Natural killer cell (primary cell): Measurements from ENCODE around the gene CASP10. TPM values are rescaled to one million over a fixed set of nuclear protein-coding genes. Genes with fewer than 3 reads are reported as not detected.

Experiments
- ATAC-seq, 3 donors: fragments of 150-1000 bp in 2 of 3; fragments of 200-7000 bp in 1 of 3; cut with Tn5 transposase; 1 replicate in 1 of 3; 2 replicates in 2 of 3; pipeline ENCODE4 v1.10.0; 2021; ENCODE audit warnings: mild to moderate bottlenecking in 2 of 3, moderate library complexity in 2 of 3
- DNase-seq, 2 donors: peaks; one replicate each; pipeline versions ENCODE4 v3.0.0 to v3.0.0-alpha.2; 2013 to 2021; ENCODE audit warnings: mixed read lengths in 1 of 2
- H3K27ac ChIP-seq: one replicate; pipeline ENCODE4 v1.5.1; 2013; ENCODE audit warnings: mild to moderate bottlenecking, low read length
- H3K27me3 ChIP-seq: one replicate; pipeline ENCODE4 v1.6.1; 2013; ENCODE audit warnings: low read length; ENCODE audit not compliant: control insufficient read depth, insufficient read depth
- H3K36me3 ChIP-seq: one replicate; pipeline ENCODE4 v1.6.1; 2013; ENCODE audit warnings: low read length; ENCODE audit not compliant: control insufficient read depth, insufficient read depth
- H3K4me1 ChIP-seq: one replicate; pipeline ENCODE4 v1.6.1; 2013; ENCODE audit warnings: low read length; ENCODE audit not compliant: control insufficient read depth, insufficient read depth
- H3K4me3 ChIP-seq: one replicate; pipeline ENCODE4 v1.5.1; 2013; ENCODE audit warnings: low read length
- H3K9me3 ChIP-seq: one replicate; pipeline ENCODE4 v1.6.1; 2013; ENCODE audit warnings: low read length; ENCODE audit not compliant: control insufficient read depth, insufficient read depth
- H3K27ac Mint-ChIP-seq, 2 donors: one replicate each; pipeline ENCODE4 v1.8.0; 2022; ENCODE audit warnings: mild to moderate bottlenecking in 2 of 2, mixed read lengths in 2 of 2, moderate library complexity in 1 of 2
- H3K27me3 Mint-ChIP-seq, 2 donors: one replicate each; pipeline ENCODE4 v1.8.0; 2022; ENCODE audit warnings: low read depth in 2 of 2, mixed read lengths in 2 of 2
- H3K36me3 Mint-ChIP-seq: one replicate; pipeline ENCODE4 v1.8.0; 2022; ENCODE audit warnings: mixed read lengths
- H3K4me1 Mint-ChIP-seq, 2 donors: one replicate each; pipeline ENCODE4 v1.8.0; 2022; ENCODE audit warnings: mixed read lengths in 2 of 2
- H3K4me3 Mint-ChIP-seq: one replicate; pipeline ENCODE4 v1.8.0; 2022; ENCODE audit warnings: mild to moderate bottlenecking, moderate library complexity, mixed read lengths
- H3K9me3 Mint-ChIP-seq, 2 donors: one replicate each; pipeline ENCODE4 v1.8.0; 2022; ENCODE audit warnings: mixed read lengths in 2 of 2
- WGBS: methylation state at CpG from one replicate; pipeline ENCODE4 v1.1.7; 2013; ENCODE audit warnings: missing lambda C conversion rate; ENCODE audit not compliant: insufficient coverage; 5-methylcytosine and 5-hydroxymethylcytosine counted together
- intact Hi-C: fragments of 100-400 bp; cut with micrococcal nuclease; formaldehyde crosslinking; loops from one replicate; pipeline ENCODE4 v1.14.2; 2022
- total RNA-seq, 4 donors: library from RNA; stranded (reverse); fragments of 120-200 nt in 1 of 4; gene quantifications; one replicate each; pipeline versions ENCODE4 v1.2.3 to v1.2.4, GENCODE V29; 2013 to 2022
- TF ChIP-seq, protein P1 (sequence below): fragments of 200-600 bp; IDR thresholded peaks from one replicate; pipeline ENCODE4 v1.8.0; 2022; ENCODE audit warnings: antibody characterized with exemption

The CASP10 gene
- total RNA-seq, 3 donors from 2014 or later (not counting 1 experiment from before 2014, with no cell fraction given), result 67.4 to 101 (median 75.3) TPM

GRCh38 chr2:201139836-201140604, 42.9 kb upstream of the CASP10 start:
- H3K9me3 ChIP-seq, result no peaks in the 10 kb centered on the region
- DNase-seq (no peak), ATAC-seq (no peak)
- Mint-ChIP-seq H3K9me3 (no peaks in the 10 kb centered on the region), H3K4me3 (no peak overlapping the region), H3K27ac (peak overlapping the region; percentile 13 to 75), H3K36me3 (peaks cover 16% of the 10 kb centered on the region), H3K4me1 (peaks cover 27 to 35% of the 10 kb centered on the region in 2 donors), H3K27me3 (no peaks in the 10 kb centered on the region)
- no peak overlapping the region for H3K27ac ChIP-seq
- WGBS, result 91% methylated on average over 32 of the region's 34 CpGs
- peaks cover 3% of the 10 kb centered on the region for H3K4me1 ChIP-seq
- H3K27me3 ChIP-seq, result no peaks in the 10 kb centered on the region
- intact Hi-C loops, result no loop called here
- H3K4me3 ChIP-seq, result no peak overlapping the region
- TF ChIP-seq, protein P1, sequence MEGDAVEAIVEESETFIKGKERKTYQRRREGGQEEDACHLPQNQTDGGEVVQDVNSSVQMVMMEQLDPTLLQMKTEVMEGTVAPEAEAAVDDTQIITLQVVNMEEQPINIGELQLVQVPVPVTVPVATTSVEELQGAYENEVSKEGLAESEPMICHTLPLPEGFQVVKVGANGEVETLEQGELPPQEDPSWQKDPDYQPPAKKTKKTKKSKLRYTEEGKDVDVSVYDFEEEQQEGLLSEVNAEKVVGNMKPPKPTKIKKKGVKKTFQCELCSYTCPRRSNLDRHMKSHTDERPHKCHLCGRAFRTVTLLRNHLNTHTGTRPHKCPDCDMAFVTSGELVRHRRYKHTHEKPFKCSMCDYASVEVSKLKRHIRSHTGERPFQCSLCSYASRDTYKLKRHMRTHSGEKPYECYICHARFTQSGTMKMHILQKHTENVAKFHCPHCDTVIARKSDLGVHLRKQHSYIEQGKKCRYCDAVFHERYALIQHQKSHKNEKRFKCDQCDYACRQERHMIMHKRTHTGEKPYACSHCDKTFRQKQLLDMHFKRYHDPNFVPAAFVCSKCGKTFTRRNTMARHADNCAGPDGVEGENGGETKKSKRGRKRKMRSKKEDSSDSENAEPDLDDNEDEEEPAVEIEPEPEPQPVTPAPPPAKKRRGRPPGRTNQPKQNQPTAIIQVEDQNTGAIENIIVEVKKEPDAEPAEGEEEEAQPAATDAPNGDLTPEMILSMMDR, result no peak
- H3K36me3 ChIP-seq, result peaks cover 89% of the 10 kb centered on the region

DNA sequence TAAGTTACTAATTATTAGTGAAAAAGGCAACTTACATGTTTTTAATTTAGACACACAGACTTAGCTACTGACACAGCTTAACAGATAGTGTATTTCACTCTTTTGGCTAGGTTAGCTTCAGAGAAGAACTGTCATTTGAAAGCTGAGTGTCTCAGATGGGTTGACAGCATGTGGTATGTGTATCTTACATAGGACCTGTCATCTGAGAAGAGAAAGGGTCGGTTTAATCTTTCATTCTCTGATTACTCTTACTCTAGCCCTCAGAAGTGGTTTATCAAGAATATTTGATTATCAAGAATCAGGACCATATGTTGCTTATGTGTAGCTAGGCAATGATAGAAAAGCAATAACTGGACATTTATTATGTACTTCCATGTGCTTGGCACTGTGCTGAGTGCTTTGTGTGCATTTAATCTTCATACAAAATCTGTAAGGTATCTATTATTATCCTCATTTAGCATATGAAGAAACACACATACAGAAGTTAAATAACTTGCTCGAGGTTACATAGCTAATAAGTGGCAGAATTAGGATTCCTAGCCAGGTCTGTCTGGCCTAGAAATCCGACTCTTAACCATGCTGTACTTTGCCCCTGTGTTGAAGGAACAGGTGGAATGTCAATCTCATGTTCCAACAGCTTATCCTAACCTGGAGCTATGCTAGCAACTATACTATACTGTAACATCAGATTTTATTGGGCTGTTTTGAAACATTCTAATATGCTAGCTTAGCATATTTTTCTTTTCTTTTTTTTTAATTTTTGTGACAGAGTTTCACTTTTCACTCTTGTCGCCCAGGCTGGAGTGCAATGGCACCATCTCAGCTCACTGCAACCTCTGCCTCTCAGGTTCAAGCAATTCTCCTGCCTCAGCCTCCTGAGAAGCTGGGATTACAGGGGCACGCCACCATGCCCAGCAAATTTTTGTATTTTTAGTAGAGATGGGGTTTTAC, 38.6 kb upstream of the CASP10 start:
- H3K4me1 Mint-ChIP-seq, result peaks cover 11 to 19% of the 10 kb centered on the region in 2 donors
- peak overlapping the region; percentile 72 to 75 for H3K27ac Mint-ChIP-seq
- 89% methylated on average over 4 of the region's 5 CpGs for WGBS
- no peaks in the 10 kb centered on the region for H3K9me3 ChIP-seq
- TF ChIP-seq, protein P1, result no peak
- no peak overlapping the region for H3K27ac ChIP-seq
- no peak for ATAC-seq
- intact Hi-C loops, result no loop called here
- peaks cover 17% of the 10 kb centered on the region for H3K36me3 Mint-ChIP-seq
- no peak for DNase-seq
- no peaks in the 10 kb centered on the region for H3K9me3 Mint-ChIP-seq
- H3K36me3 ChIP-seq, result peaks cover 77% of the 10 kb centered on the region
- H3K4me3 ChIP-seq, result no peak overlapping the region
- no peaks in the 10 kb centered on the region for H3K4me1 ChIP-seq
- H3K27me3 Mint-ChIP-seq, result no peaks in the 10 kb centered on the region
- H3K4me3 Mint-ChIP-seq, result no peak overlapping the region
- H3K27me3 ChIP-seq, result no peaks in the 10 kb centered on the region

DNA sequence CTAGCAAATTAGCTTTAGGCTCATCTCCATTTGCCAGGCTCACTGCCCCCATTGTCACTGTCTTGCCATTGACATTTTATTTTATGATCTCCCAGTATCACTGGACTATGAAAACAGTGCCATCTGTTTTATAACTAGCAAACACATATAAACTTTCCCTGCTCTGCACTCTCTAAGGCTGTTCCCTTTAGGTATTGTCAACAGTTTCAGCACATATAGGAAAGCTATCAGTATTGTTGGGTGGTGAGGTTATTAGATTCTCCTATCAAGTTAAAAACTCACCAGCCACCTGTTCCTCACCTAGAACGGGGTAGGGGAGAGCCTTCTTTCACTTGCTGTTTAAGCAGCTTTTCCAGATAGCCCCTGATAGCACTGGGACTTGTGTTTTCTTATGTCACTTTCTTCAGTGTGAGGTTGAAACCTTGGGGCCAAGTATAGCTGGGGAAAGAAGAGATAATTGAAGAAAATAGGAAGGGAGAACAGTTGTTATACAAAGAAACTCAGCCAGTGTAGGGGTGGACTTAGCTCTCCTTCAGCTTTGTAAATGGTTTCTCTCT, 34.4 kb upstream of the CASP10 start:
- DNase-seq (no peak), ATAC-seq (no peak)
- no peaks in the 10 kb centered on the region for H3K9me3 ChIP-seq
- H3K9me3 Mint-ChIP-seq, result no peaks in the 10 kb centered on the region
- no peaks in the 10 kb centered on the region for H3K27me3 Mint-ChIP-seq
- intact Hi-C loops, result no loop called here
- peaks cover 17% of the 10 kb centered on the region for H3K36me3 Mint-ChIP-seq
- peaks cover 38 to 41% of the 10 kb centered on the region in 2 donors for H3K4me1 Mint-ChIP-seq
- H3K4me3 ChIP-seq, result no peak overlapping the region
- no peaks in the 10 kb centered on the region for H3K27me3 ChIP-seq
- TF ChIP-seq, protein P1, result no peak
- H3K4me3 Mint-ChIP-seq, result no peak overlapping the region
- H3K36me3 ChIP-seq, result peaks cover 76% of the 10 kb centered on the region
- no peak overlapping the region for H3K27ac ChIP-seq
- no CpG with 5 or more reads among the region's 1 CpG for WGBS
- peaks cover 20% of the 10 kb centered on the region for H3K4me1 ChIP-seq
- peak overlapping the region; percentile 94 to 96 for H3K27ac Mint-ChIP-seq
